ENCODE data around the gene FLNA.
A peak's percentile ranks its signal among the peaks of the same experiment; 100 is the strongest.

The FLNA gene

GRCh38 chrX:154371789-154372300, 2.6 kb downstream of the FLNA start:
- Mint-ChIP-seq H3K4me3 (peak overlapping the region; percentile 81), H3K36me3 (ENCODE audit: low read depth) (peaks cover 11% of the 10 kb centered on the region), H3K27ac (peak overlapping the region; percentile 68), H3K4me1 (peaks cover 31% of the 10 kb centered on the region), H3K27me3 (no peaks in the 10 kb centered on the region), H3K9me3 (no peaks in the 10 kb centered on the region)
- ATAC-seq, result no peak
- DNase-seq, result no peak

GRCh38 chrX:154371017-154371788, 3.2 kb downstream of the FLNA start:
- Mint-ChIP-seq H3K4me3 (peak overlapping the region; percentile 81), H3K27ac (peak overlapping the region; percentile 78), H3K4me1 (peaks cover 34% of the 10 kb centered on the region), H3K9me3 (no peaks in the 10 kb centered on the region), H3K36me3 (ENCODE audit: low read depth) (peaks cover 11% of the 10 kb centered on the region), H3K27me3 (no peaks in the 10 kb centered on the region)
- peak; percentile 44 for ATAC-seq
- DNase-seq, result peak; percentile 89

- no peak for DNase-seq
- ATAC-seq, result no peak
- H3K9me3 Mint-ChIP-seq, result no peaks in the 10 kb centered on the region
- no peaks in the 10 kb centered on the region for H3K27me3 Mint-ChIP-seq
- peaks cover 15% of the 10 kb centered on the region for H3K36me3 Mint-ChIP-seq (ENCODE audit: low read depth)
- peak overlapping the region; percentile 87 for H3K27ac Mint-ChIP-seq
- peaks cover 35% of the 10 kb centered on the region for H3K4me1 Mint-ChIP-seq
- peak overlapping the region; percentile 95 for H3K4me3 Mint-ChIP-seq
Measured at GRCh38 chrX:154370300-154371016, 4.0 kb downstream of the FLNA start.

- Mint-ChIP-seq H3K36me3 (ENCODE audit: low read depth) (peaks cover 20% of the 10 kb centered on the region), H3K27ac (peak overlapping the region; percentile 87), H3K27me3 (no peaks in the 10 kb centered on the region), H3K4me3 (peak overlapping the region; percentile 95), H3K4me1 (peaks cover 32% of the 10 kb centered on the region), H3K9me3 (no peaks in the 10 kb centered on the region)
- peak; percentile 73 for DNase-seq
- peak; percentile 6 for ATAC-seq
Measured at GRCh38 chrX:154369449-154370299, 4.8 kb downstream of the FLNA start.

- peak overlapping the region; percentile 95 for H3K4me3 Mint-ChIP-seq
- no peaks in the 10 kb centered on the region for H3K27me3 Mint-ChIP-seq
- H3K36me3 Mint-ChIP-seq (ENCODE audit: low read depth), result peaks cover 23% of the 10 kb centered on the region
- DNase-seq (peak; percentile 92), ATAC-seq (peak; percentile 70)
- peak overlapping the region; percentile 85 for H3K27ac Mint-ChIP-seq
- no peaks in the 10 kb centered on the region for H3K9me3 Mint-ChIP-seq
- peaks cover 33% of the 10 kb centered on the region for H3K4me1 Mint-ChIP-seq
Measured at GRCh38 chrX:154368630-154369448, 5.6 kb downstream of the FLNA start.

GRCh38 chrX:154367474-154368308, 6.7 kb downstream of the FLNA start:
- ATAC-seq (no peak), DNase-seq (no peak)
- no peaks in the 10 kb centered on the region for H3K27me3 Mint-ChIP-seq
- H3K4me1 Mint-ChIP-seq, result peaks cover 29% of the 10 kb centered on the region
- peak overlapping the region; percentile 95 for H3K4me3 Mint-ChIP-seq
- no peaks in the 10 kb centered on the region for H3K9me3 Mint-ChIP-seq
- H3K36me3 Mint-ChIP-seq (ENCODE audit: low read depth), result peaks cover 27% of the 10 kb centered on the region
- peak overlapping the region; percentile 85 for H3K27ac Mint-ChIP-seq

- no peak for ATAC-seq
- H3K9me3 Mint-ChIP-seq, result no peaks in the 10 kb centered on the region
- no peak for DNase-seq
- no peak overlapping the region for H3K4me3 Mint-ChIP-seq
- H3K27ac Mint-ChIP-seq, result no peak overlapping the region
- no peaks in the 10 kb centered on the region for H3K27me3 Mint-ChIP-seq
- peaks cover 26% of the 10 kb centered on the region for H3K4me1 Mint-ChIP-seq
- peaks cover 29% of the 10 kb centered on the region for H3K36me3 Mint-ChIP-seq (ENCODE audit: low read depth)
Measured at GRCh38 chrX:154366666-154367055, 7.8 kb downstream of the FLNA start.

- Mint-ChIP-seq H3K27me3 (no peaks in the 10 kb centered on the region), H3K4me3 (no peak overlapping the region), H3K27ac (no peak overlapping the region), H3K36me3 (ENCODE audit: low read depth) (peaks cover 29% of the 10 kb centered on the region), H3K4me1 (peaks cover 28% of the 10 kb centered on the region), H3K9me3 (no peaks in the 10 kb centered on the region)
- DNase-seq (no peak), ATAC-seq (no peak)
Measured at GRCh38 chrX:154365997-154366665, 8.3 kb downstream of the FLNA start.

- ATAC-seq (no peak), DNase-seq (no peak)
- peaks cover 26% of the 10 kb centered on the region for H3K36me3 Mint-ChIP-seq (ENCODE audit: low read depth)
- H3K27ac Mint-ChIP-seq, result no peak overlapping the region
- H3K9me3 Mint-ChIP-seq, result no peaks in the 10 kb centered on the region
- H3K4me3 Mint-ChIP-seq, result peak overlapping the region; percentile 24
- peaks cover 31% of the 10 kb centered on the region for H3K4me1 Mint-ChIP-seq
- no peaks in the 10 kb centered on the region for H3K27me3 Mint-ChIP-seq
Measured at GRCh38 chrX:154365052-154365600, 9.3 kb downstream of the FLNA start.

- H3K27ac Mint-ChIP-seq, result no peak overlapping the region
Measured at GRCh38 chrX:154363706-154364439, 10.6 kb downstream of the FLNA start.

GRCh38 chrX:154362085-154362742, 12.2 kb downstream of the FLNA start:
- peaks cover 30% of the 10 kb centered on the region for H3K36me3 Mint-ChIP-seq (ENCODE audit: low read depth)
- H3K4me1 Mint-ChIP-seq, result peaks cover 31% of the 10 kb centered on the region
- no peak overlapping the region for H3K4me3 Mint-ChIP-seq
- ATAC-seq, result no peak
- no peaks in the 10 kb centered on the region for H3K27me3 Mint-ChIP-seq
- H3K27ac Mint-ChIP-seq, result no peak overlapping the region
- no peak for DNase-seq
- no peaks in the 10 kb centered on the region for H3K9me3 Mint-ChIP-seq

More at GRCh38 chrX:154363706-154364439, 10.6 kb downstream of the FLNA start:
- DNase-seq (no peak), ATAC-seq (no peak)
- Mint-ChIP-seq H3K4me3 (no peak overlapping the region), H3K36me3 (ENCODE audit: low read depth) (peaks cover 23% of the 10 kb centered on the region), H3K27me3 (no peaks in the 10 kb centered on the region), H3K4me1 (peaks cover 29% of the 10 kb centered on the region), H3K9me3 (no peaks in the 10 kb centered on the region)
